NCI-H748 (cell line): ENCODE measurements around the gene TNPO2.
"Not testable (repeated sequence)": the region's sequence is repeated elsewhere in the genome, so short reads cannot be mapped to it uniquely, and the experiment has no call there.

Experiments used
- DNase-seq: peaks from one replicate; lab custom pipeline; 2025; ENCODE audit not compliant: unreplicated experiment; lab: John Stamatoyannopoulos, UW

The TNPO2 gene

GRCh38 chr19:12737835-12738351 is 14.2 kb upstream of the TNPO2 start:
- no peak for DNase-seq

GRCh38 chr19:12736995-12737834 is 13.5 kb upstream of the TNPO2 start, which contains the start of gene GET3:
GET3 (plus strand) TSS chr19:12737497; CDS start chr19:12737506, 9 bp downstream.
- peak; percentile 99 for DNase-seq

- DNase-seq, result no peak
These were observed 9.9 kb upstream of the TNPO2 start for GRCh38 chr19:12733369-12734214.

DNA sequence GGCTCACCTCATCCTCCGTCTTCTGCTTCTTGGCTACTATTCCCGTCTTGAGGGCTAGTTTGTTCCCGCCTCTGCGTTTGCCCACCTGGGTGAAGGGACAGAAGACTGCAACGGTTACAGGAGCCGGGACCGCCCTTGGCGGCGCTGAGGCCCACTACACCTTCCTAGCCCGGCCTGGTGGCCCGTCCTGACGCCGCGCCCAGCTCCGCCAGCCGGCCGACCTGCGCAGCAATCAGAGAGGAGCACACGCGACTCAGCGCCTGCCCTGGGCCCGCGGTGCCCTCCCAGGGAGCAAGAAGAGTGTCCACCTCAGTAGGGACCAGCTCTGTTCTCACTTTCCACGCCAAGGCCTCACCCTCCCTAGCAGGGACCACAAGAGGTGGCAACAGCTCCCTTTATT is 7.6 kb upstream of the TNPO2 start:
- no peak for DNase-seq

GRCh38 chr19:12730064-12730463 is 6.3 kb upstream of the TNPO2 start:
- no peak for DNase-seq

DNA sequence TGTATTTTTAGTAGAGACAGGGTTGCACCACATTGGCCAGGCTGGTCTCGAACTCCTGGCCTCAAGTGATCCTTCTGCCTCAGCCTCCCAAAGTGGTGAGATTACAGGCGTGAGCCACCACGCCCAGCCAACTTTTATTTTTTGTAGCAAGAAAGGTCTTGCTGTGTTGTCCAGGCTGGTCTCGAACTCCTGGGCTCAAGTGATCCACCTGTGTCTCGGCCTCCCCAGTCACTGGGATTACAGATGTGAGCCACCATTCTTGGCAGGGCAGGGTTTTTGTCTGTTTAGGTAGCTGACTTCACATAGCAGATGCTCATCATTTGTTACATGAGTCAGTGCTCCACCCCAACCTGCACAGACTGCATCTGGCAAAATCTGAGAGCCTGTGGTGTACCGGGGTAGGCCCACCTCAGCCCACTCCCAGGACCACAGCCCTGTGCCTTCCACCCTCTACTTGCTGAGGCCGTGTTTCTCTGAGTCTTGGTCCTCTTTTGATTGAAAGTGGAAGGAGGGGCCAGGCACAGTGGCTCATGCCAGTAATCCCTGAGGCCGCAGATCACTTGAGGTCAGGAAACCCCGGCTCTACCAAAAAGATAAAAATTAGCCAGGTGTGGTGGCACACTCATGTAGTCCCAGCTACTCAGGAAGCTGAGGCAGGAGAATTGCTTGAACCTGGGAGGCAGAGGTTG is 4.2 kb upstream of the TNPO2 start:
- no peak for DNase-seq

- DNase-seq, result no peak
These were observed 3.2 kb upstream of the TNPO2 start for GRCh38 chr19:12726988-12727316.

- DNase-seq, result not testable (repeated sequence)
These were observed 1.9 kb upstream of the TNPO2 start for GRCh38 chr19:12725612-12726011.

DNA sequence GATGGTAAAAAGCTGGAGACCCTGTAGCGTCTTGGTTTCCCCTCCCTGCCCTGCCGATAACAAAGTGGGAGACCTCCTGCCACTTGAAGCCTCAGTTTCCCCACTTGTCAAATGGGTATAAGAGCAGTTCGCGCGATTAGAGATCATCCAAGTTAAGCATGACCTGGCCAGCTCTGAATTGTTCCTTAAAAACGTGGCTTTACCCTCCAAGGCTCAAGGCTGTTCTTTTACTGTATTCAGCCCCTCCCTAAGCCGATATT is 421 bp downstream of the TNPO2 start:
- DNase-seq, result no peak

- peak; percentile 98 for DNase-seq
These were observed 959 bp downstream of the TNPO2 start for GRCh38 chr19:12722566-12723380.

- peak; percentile 45 for DNase-seq
These were observed 1.8 kb downstream of the TNPO2 start for GRCh38 chr19:12721656-12722565.

- no peak for DNase-seq
These were observed 2.7 kb downstream of the TNPO2 start for GRCh38 chr19:12720851-12721655.

- DNase-seq, result no peak
These were observed 3.4 kb downstream of the TNPO2 start for GRCh38 chr19:12720296-12720695.

- DNase-seq, result no peak
These were observed 7.8 kb downstream of the TNPO2 start for GRCh38 chr19:12715929-12716328.

DNA sequence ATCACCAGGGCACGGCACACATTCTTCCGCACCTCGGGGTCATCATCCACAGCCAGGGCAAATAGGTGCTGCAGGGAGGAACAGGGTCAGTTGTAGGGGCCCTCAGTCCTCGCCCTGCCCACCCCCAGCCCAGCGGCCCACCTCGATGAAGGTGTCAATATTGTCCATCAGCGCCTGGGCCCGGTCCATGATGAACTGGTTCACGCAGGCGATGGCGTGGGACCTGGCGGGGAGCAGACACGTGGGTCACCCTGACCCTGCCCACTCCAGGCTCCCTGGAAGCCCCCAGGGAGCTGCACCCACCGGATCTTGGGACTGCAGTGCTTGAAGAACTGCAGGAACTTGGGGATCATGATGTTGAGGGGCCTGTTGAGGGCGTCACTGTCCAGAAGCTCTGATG is 8.6 kb downstream of the TNPO2 start:
- DNase-seq, result no peak

DNA sequence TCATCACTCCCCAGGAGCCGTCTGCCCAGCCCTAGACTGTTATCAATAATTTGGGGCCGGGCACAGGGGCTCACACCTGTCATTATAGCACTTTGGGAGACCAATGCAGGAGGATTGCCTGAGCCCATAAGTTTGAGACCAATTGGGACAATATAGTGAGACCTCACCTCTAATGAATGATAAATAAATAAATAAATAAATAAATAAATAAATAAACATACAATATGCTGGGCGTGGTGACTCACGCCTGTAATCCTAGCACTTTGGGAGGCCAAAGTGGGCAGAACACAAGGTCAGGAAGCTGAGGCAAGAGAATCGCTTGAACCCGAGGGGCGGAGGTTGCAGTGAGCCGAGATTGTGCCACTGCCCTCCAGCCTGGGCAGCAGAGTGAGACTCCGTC is 10.4 kb downstream of the TNPO2 start:
- not testable (repeated sequence) for DNase-seq

DNA sequence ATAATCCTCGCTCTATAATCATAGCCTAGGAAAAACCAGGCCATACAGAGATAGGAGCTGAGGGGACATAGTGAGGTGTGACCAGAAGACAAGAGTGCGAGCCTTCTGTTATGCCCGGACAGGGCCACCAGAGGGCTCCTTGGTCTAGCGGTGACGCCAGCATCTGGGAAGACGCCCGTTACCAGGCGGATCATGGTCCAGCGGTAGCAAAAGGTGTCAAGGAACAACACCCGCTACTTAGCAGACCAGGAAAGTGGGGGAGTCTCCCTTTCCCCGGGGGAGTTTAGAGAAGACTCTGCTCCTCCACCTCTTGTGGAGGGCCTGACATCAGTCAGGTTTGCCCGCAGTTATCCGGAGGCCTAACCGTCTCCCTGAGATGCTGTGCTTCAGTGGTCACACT is 11.7 kb downstream of the TNPO2 start:
- not testable (repeated sequence) for DNase-seq

DNA sequence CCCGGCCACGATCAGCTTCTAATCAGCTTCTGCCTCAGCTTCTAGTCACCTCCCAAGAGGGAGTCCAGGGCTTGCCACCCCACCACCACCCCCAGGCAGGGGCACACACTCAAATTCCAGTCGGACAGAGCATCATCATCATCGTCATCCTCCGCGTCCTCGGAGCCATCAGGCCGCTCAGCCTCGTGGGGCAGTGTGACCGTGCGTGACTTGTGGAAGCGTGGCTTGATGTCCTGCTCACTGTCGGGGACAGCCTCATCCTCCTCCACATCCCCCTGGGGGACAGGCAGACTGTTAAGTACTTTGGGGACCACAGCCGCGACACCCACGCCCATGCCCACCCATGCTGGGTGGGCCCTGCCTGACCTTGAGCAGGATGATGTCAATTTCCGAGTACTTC is 12.5 kb downstream of the TNPO2 start:
- no peak for DNase-seq

DNA sequence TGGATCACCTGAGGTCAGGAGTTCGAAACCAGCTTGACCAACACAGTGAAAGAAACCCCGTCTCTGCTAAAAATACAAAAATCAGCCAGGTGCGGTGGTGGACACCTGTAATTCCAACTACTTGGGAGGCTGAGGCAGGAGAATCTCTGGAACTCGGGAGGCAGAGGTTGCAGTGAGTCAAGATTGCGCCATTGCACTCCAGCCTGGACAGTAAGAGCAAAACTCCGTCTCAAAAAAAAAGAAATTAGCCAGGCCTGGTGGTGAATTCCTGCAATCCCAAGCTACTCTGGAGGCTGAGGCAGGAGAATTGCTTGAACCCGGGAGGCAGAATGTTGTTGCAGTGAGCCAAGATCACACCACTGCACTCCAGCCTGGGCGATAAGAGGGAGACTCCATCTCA is 15.1 kb downstream of the TNPO2 start:
- DNase-seq, result no peak
